ENCODE data around the gene DDX24. TPM values are rescaled to one million over a fixed set of nuclear protein-coding genes. Genes with fewer than 3 reads are reported as not detected.

DDX24 gene
- total and polyA plus RNA-seq, 3 experiments from 2014 or later, result 274 to 287 (median 283) TPM

GRCh38 chr14:94093418-94093817 is 12.4 kb upstream of the DDX24 start:
- POLR2A ChIA-PET, result no interaction called here
- Mint-ChIP-seq H3K4me3 (no peak overlapping the region), H3K27me3 (no peaks in the 10 kb centered on the region), H3K4me1 (no peaks in the 10 kb centered on the region), H3K36me3 (no peaks in the 10 kb centered on the region), H3K27ac (no peak overlapping the region), H3K9me3 (no peaks in the 10 kb centered on the region)
- no peaks in the 10 kb centered on the region for H3K9me3 ChIP-seq (ENCODE audit: low read length)
- no peaks in the 10 kb centered on the region for H3K4me1 ChIP-seq (ENCODE audit: insufficient read depth, low read length)
- H3K27me3 ChIP-seq (ENCODE audit: insufficient read depth, low read length, poor library complexity, severe bottlenecking), result no peaks in the 10 kb centered on the region
- DNase-seq, result no peak
- no peaks in the 10 kb centered on the region for H3K36me3 ChIP-seq (ENCODE audit: insufficient read depth, low read length)
- no peak overlapping the region for H3K27ac ChIP-seq (ENCODE audit: low read depth, low read length)
- no peak overlapping the region for H3K4me3 ChIP-seq (ENCODE audit: low read length)
- CTCF ChIA-PET, result no interaction called here

- Mint-ChIP-seq H3K27ac (no peak overlapping the region), H3K9me3 (no peaks in the 10 kb centered on the region), H3K36me3 (peaks cover 0 to 2% (median 0%) of the 10 kb centered on the region in 3 donors), H3K27me3 (peaks cover 0 to 2% of the 10 kb centered on the region in 2 donors), H3K4me1 (no peaks in the 10 kb centered on the region), H3K4me3 (no peak overlapping the region)
- Histone ChIP-seq H3K36me3 (ENCODE audit: insufficient read depth, low read length) (no peaks in the 10 kb centered on the region), H3K27ac (ENCODE audit: low read depth, low read length) (no peak overlapping the region), H3K4me3 (ENCODE audit: low read length) (no peak overlapping the region), H3K27me3 (ENCODE audit: insufficient read depth, low read length, poor library complexity, severe bottlenecking) (no peaks in the 10 kb centered on the region), H3K9me3 (ENCODE audit: low read length) (no peaks in the 10 kb centered on the region), H3K4me1 (ENCODE audit: insufficient read depth, low read length) (no peaks in the 10 kb centered on the region)
- DNase-seq, result no peak
- CTCF ChIA-PET, result no interaction called here
- POLR2A ChIA-PET, result no interaction called here
Observed at GRCh38 chr14:94089479-94089878, 8.5 kb upstream of the DDX24 start.

- Mint-ChIP-seq H3K27me3 (peaks cover 0 to 2% of the 10 kb centered on the region in 2 donors), H3K4me1 (no peaks in the 10 kb centered on the region), H3K9me3 (no peaks in the 10 kb centered on the region), H3K27ac (no peak overlapping the region), H3K36me3 (peaks cover 0 to 2% (median 0%) of the 10 kb centered on the region in 3 donors), H3K4me3 (no peak overlapping the region)
- Histone ChIP-seq H3K9me3 (ENCODE audit: low read length) (no peaks in the 10 kb centered on the region), H3K4me3 (ENCODE audit: low read length) (no peak overlapping the region), H3K36me3 (ENCODE audit: insufficient read depth, low read length) (no peaks in the 10 kb centered on the region), H3K4me1 (ENCODE audit: insufficient read depth, low read length) (no peaks in the 10 kb centered on the region), H3K27me3 (ENCODE audit: insufficient read depth, low read length, poor library complexity, severe bottlenecking) (no peaks in the 10 kb centered on the region), H3K27ac (ENCODE audit: low read depth, low read length) (no peak overlapping the region)
- CTCF ChIA-PET, result interaction anchor here (0.9 kb wide), 2 partner anchors 44 to 48 kb away, joined by 3 to 4 read pairs; no protein-coding TSS in a partner anchor
- DNase-seq, result no peak
- POLR2A ChIA-PET, result no interaction called here
Observed at GRCh38 chr14:94088516-94088915, 7.5 kb upstream of the DDX24 start.

GRCh38 chr14:94087891-94088290 is 6.9 kb upstream of the DDX24 start:
- no peak overlapping the region for H3K27ac ChIP-seq (ENCODE audit: low read depth, low read length)
- H3K4me1 ChIP-seq (ENCODE audit: insufficient read depth, low read length), result no peaks in the 10 kb centered on the region
- no peaks in the 10 kb centered on the region for H3K36me3 ChIP-seq (ENCODE audit: insufficient read depth, low read length)
- no peaks in the 10 kb centered on the region for H3K27me3 ChIP-seq (ENCODE audit: insufficient read depth, low read length, poor library complexity, severe bottlenecking)
- no peak overlapping the region for H3K4me3 ChIP-seq (ENCODE audit: low read length)
- no peak for DNase-seq
- H3K27me3 Mint-ChIP-seq, result peaks cover 0 to 2% of the 10 kb centered on the region in 2 donors
- peaks cover 0 to 2% (median 0%) of the 10 kb centered on the region in 3 donors for H3K36me3 Mint-ChIP-seq
- ChIA-PET POLR2A (no interaction called here), CTCF (no interaction called here)
- H3K9me3 ChIP-seq (ENCODE audit: low read length), result no peaks in the 10 kb centered on the region
- H3K27ac Mint-ChIP-seq, result peak overlapping the region in 1 of 8 donors; percentile 9
- peaks cover 0 to 2% (median 0%) of the 10 kb centered on the region in 3 donors for H3K4me1 Mint-ChIP-seq
- peak overlapping the region in 1 of 7 donors; percentile 18 for H3K4me3 Mint-ChIP-seq
- no peaks in the 10 kb centered on the region for H3K9me3 Mint-ChIP-seq

- Histone ChIP-seq H3K27me3 (ENCODE audit: insufficient read depth, low read length, poor library complexity, severe bottlenecking) (no peaks in the 10 kb centered on the region), H3K4me1 (ENCODE audit: insufficient read depth, low read length) (peaks cover 33% of the 10 kb centered on the region), H3K9me3 (ENCODE audit: low read length) (no peaks in the 10 kb centered on the region), H3K4me3 (ENCODE audit: low read length) (peak overlapping the region; percentile 83), H3K36me3 (ENCODE audit: insufficient read depth, low read length) (peaks cover 17% of the 10 kb centered on the region), H3K27ac (ENCODE audit: low read depth, low read length) (peak overlapping the region; percentile 96)
- DNase-seq, result no peak
- H3K27ac Mint-ChIP-seq, result peak overlapping the region; percentile 97 to 100 (median 99)
- H3K4me1 Mint-ChIP-seq, result peaks cover 46 to 55% (median 48%) of the 10 kb centered on the region in 3 donors
- H3K36me3 Mint-ChIP-seq, result peaks cover 16 to 47% (median 25%) of the 10 kb centered on the region in 3 donors
- ChIA-PET CTCF (interaction anchor here (0.6 to 3.6 kb wide), 13 partner anchors 13 to 141 kb away, joined by 3 to 14 read pairs (median 4); no protein-coding TSS in a partner anchor), POLR2A (interaction anchor here (0.6 to 1.1 kb wide), 4 partner anchors 51 to 121 kb away, joined by 3 to 5 read pairs (median 4); no protein-coding TSS in a partner anchor)
- peaks cover 0 to 3% of the 10 kb centered on the region in 2 donors for H3K27me3 Mint-ChIP-seq
- peaks cover 0 to 2% (median 0%) of the 10 kb centered on the region in 5 donors for H3K9me3 Mint-ChIP-seq
- peak overlapping the region; percentile 94 to 100 (median 99) for H3K4me3 Mint-ChIP-seq
Observed at GRCh38 chr14:94081386-94081820, 401 bp upstream of the DDX24 start.

- Histone ChIP-seq H3K4me3 (ENCODE audit: low read length) (peak overlapping the region; percentile 83), H3K27ac (ENCODE audit: low read depth, low read length) (peak overlapping the region; percentile 96), H3K27me3 (ENCODE audit: insufficient read depth, low read length, poor library complexity, severe bottlenecking) (no peaks in the 10 kb centered on the region), H3K4me1 (ENCODE audit: insufficient read depth, low read length) (peaks cover 43% of the 10 kb centered on the region), H3K36me3 (ENCODE audit: insufficient read depth, low read length) (peaks cover 17% of the 10 kb centered on the region), H3K9me3 (ENCODE audit: low read length) (no peaks in the 10 kb centered on the region)
- CTCF ChIA-PET, result interaction anchor here (1.2 to 3.6 kb wide), 6 partner anchors 15 to 140 kb away, joined by 3 to 14 read pairs (median 6); no protein-coding TSS in a partner anchor
- Mint-ChIP-seq H3K27ac (peak overlapping the region; percentile 98 to 100 (median 99)), H3K4me3 (peak overlapping the region; percentile 94 to 100 (median 99)), H3K27me3 (peaks cover 0 to 2% of the 10 kb centered on the region in 2 donors), H3K36me3 (peaks cover 21 to 59% (median 33%) of the 10 kb centered on the region in 3 donors), H3K9me3 (peaks cover 6 to 9% (median 6%) of the 10 kb centered on the region in 5 donors), H3K4me1 (peaks cover 56 to 68% (median 62%) of the 10 kb centered on the region in 3 donors)
- peak in 2 of 5 donors; percentile 6 to 56 for DNase-seq
- POLR2A ChIA-PET, result interaction anchor here (0.8 to 1.3 kb wide), 3 partner anchors 13 to 51 kb away, joined by 3 to 4 read pairs (median 3); partner anchors contain the start of gene IFI27L2
Observed at GRCh38 chr14:94079891-94080620, 946 bp downstream of the DDX24 start.

GRCh38 chr14:94077823-94078222 is 3.2 kb downstream of the DDX24 start:
- Histone ChIP-seq H3K9me3 (ENCODE audit: low read length) (peaks cover 3% of the 10 kb centered on the region), H3K4me3 (ENCODE audit: low read length) (peak overlapping the region; percentile 83), H3K27me3 (ENCODE audit: insufficient read depth, low read length, poor library complexity, severe bottlenecking) (no peaks in the 10 kb centered on the region), H3K36me3 (ENCODE audit: insufficient read depth, low read length) (peaks cover 17% of the 10 kb centered on the region), H3K4me1 (ENCODE audit: insufficient read depth, low read length) (peaks cover 43% of the 10 kb centered on the region), H3K27ac (ENCODE audit: low read depth, low read length) (no peak overlapping the region)
- peaks cover 14 to 19% (median 17%) of the 10 kb centered on the region in 5 donors for H3K9me3 Mint-ChIP-seq
- DNase-seq, result no peak
- peaks cover 72 to 82% (median 77%) of the 10 kb centered on the region in 3 donors for H3K4me1 Mint-ChIP-seq
- H3K27me3 Mint-ChIP-seq, result peaks cover 0 to 2% of the 10 kb centered on the region in 2 donors
- peaks cover 28 to 72% (median 48%) of the 10 kb centered on the region in 3 donors for H3K36me3 Mint-ChIP-seq
- CTCF ChIA-PET, result interaction anchor here (1.0 to 1.5 kb wide), 2 partner anchors 14 to 103 kb away, joined by 3 to 4 read pairs; no protein-coding TSS in a partner anchor
- peak overlapping the region in 4 of 8 donors; percentile 60 to 100 (median 74) for H3K27ac Mint-ChIP-seq
- peak overlapping the region; percentile 94 to 100 (median 99) for H3K4me3 Mint-ChIP-seq
- POLR2A ChIA-PET, result interaction anchor here (0.8 kb wide), 1 partner anchor 22 kb away, joined by 3 read pairs; no protein-coding TSS in a partner anchor

Data from CD8-positive, alpha-beta memory T cell (primary cell).